Panc1 (cell line): ENCODE measurements around the gene WWOX. TPM values are rescaled to one million over a fixed set of nuclear protein-coding genes. Genes with fewer than 3 reads are reported as not detected.

ENCODE experiments used
- ATAC-seq: fragments of 200-7000 bp; cut with Tn5 transposase; 2 replicates; pipeline ENCODE4 v1.9.1; 2020; ENCODE audit warnings: mild to moderate bottlenecking, moderate library complexity
- BruUV-seq: library from RNA; stranded (reverse); fragments of 400-500 nt; replicated peaks from 2 replicates; lab custom pipeline; 2021; lab: Mats Ljungman, UMichigan
- CTCF ChIA-PET: fragments of 300-600 bp; sonication (Branson Sonifier 250); formaldehyde crosslinking; loops from one replicate; lab custom pipeline; 2022; ENCODE audit warnings: antibody characterized with exemption; lab: Charles Lee
- POLR2A ChIA-PET: fragments of 300-600 bp; sonication (Branson Sonifier 250); formaldehyde crosslinking; loops from one replicate; lab custom pipeline; 2022; ENCODE audit warnings: antibody characterized with exemption; lab: Charles Lee
- DNase-seq: peaks from one replicate; pipeline ENCODE4 v3.0.0-alpha.2; 2010; ENCODE audit warnings: low read depth, low spot score
- H3K27ac ChIP-seq: 2 replicates; pipeline ENCODE4 v1.5.1; 2011; ENCODE audit warnings: mild to moderate bottlenecking, low read length, inconsistent platforms
- H3K27me3 ChIP-seq: fragments of 200-500 bp; sonication (Bioruptor generic); 2 replicates; pipeline ENCODE4 v1.6.0; 2014; ENCODE audit warnings: low read length, inconsistent platforms; ENCODE audit not compliant: control insufficient read depth, insufficient read depth
- H3K36me3 ChIP-seq: fragments of 200-500 bp; sonication (Bioruptor generic); 2 replicates; pipeline ENCODE4 v1.5.1; 2014; ENCODE audit warnings: inconsistent platforms, mild to moderate bottlenecking, low read length, moderate library complexity; ENCODE audit not compliant: control insufficient read depth, insufficient read depth
- H3K4me1 ChIP-seq: 2 replicates; pipeline ENCODE4 v1.5.1; 2011; ENCODE audit warnings: inconsistent platforms, mild to moderate bottlenecking, low read length, moderate library complexity; ENCODE audit not compliant: control insufficient read depth, insufficient read depth
- H3K4me3 ChIP-seq, 2 experiments: 2 replicates each; pipeline ENCODE4 v1.5.1; 2011 to 2012; ENCODE audit warnings: low read depth in 2 of 2, low read length in 2 of 2, mild to moderate bottlenecking in 2 of 2, inconsistent platforms in 1 of 2, moderate library complexity in 1 of 2
- H3K9me3 ChIP-seq: fragments of 200-500 bp; sonication (Bioruptor generic); 2 replicates; pipeline ENCODE4 v1.5.1; 2014; ENCODE audit warnings: low read depth, mild to moderate bottlenecking, inconsistent platforms, low read length, moderate library complexity; ENCODE audit not compliant: control insufficient read depth, insufficient read depth
- CTCF ChIP-seq: fragments of 450-650 bp; IDR thresholded peaks from 2 replicates; pipeline ENCODE4 v1.5.1; 2017; ENCODE audit warnings: mild to moderate bottlenecking
- POLR2AphosphoS5 ChIP-seq: IDR thresholded peaks from 2 replicates; pipeline ENCODE4 v1.6.1; 2012; ENCODE audit warnings: mild to moderate bottlenecking, low read depth, low read length, moderate library complexity
- SIN3A ChIP-seq: IDR thresholded peaks from 2 replicates; pipeline ENCODE4 v1.6.1; 2012; ENCODE audit warnings: low read depth, mild to moderate bottlenecking, low read length, moderate library complexity, borderline replicate concordance; ENCODE audit not compliant: insufficient read depth
- TCF7L2 ChIP-seq: IDR thresholded peaks from 2 replicates; pipeline ENCODE4 v1.6.1; 2011; ENCODE audit warnings: mild to moderate bottlenecking, low read depth, low read length, inconsistent platforms
- in situ Hi-C: cut with HindIII; loops from 2 replicates; pipeline ENCODE4 v1.10.0; 2016; ENCODE audit warnings: low sequenced_read_pairs, low pct_unique_long_range_greater_than_20kb
- intact Hi-C: fragments of 100-400 bp; cut with micrococcal nuclease; formaldehyde crosslinking; loops from one replicate; pipeline ENCODE4 v1.10.0; 2022; ENCODE audit not compliant: unreplicated experiment
- total RNA-seq: library from RNA; stranded (reverse); gene quantifications from one replicate; pipeline ENCODE4 v1.2.1, GENCODE V29; 2021; ENCODE audit not compliant: unreplicated experiment
- TF ChIP-seq, protein P1 (sequence below), 2 experiments: IDR thresholded peaks; 2 replicates each; pipeline ENCODE4 v1.6.1; 2011 to 2012; ENCODE audit warnings: low read depth in 2 of 2, control low read depth in 1 of 2, low read length in 1 of 2, mild to moderate bottlenecking in 1 of 2, moderate library complexity in 1 of 2; ENCODE audit not compliant: insufficient read depth in 1 of 2

WWOX gene
- total RNA-seq, 1 experiment from 2014 or later, result 12.5 TPM

GRCh38 chr16:78852081-78852635, 752.7 kb downstream of the WWOX start:
- Histone ChIP-seq H3K36me3 (no peaks in the 10 kb centered on the region), H3K9me3 (no peaks in the 10 kb centered on the region), H3K4me3 (no peak overlapping the region), H3K27ac (no peak overlapping the region), H3K4me1 (no peaks in the 10 kb centered on the region), H3K27me3 (no peaks in the 10 kb centered on the region)
- ATAC-seq (no peak), DNase-seq (no peak)
- ChIA-PET POLR2A (no interaction called here), CTCF (interaction anchor here (0.6 kb wide), 1 partner anchor 521 kb away, joined by 5 read pairs; no protein-coding TSS in a partner anchor)
- no peak for TF ChIP-seq POLR2AphosphoS5
- TF ChIP-seq CTCF, result no peak
- TF ChIP-seq TCF7L2, result no peak
- TF ChIP-seq SIN3A, result no peak
- TF ChIP-seq, protein P1, sequence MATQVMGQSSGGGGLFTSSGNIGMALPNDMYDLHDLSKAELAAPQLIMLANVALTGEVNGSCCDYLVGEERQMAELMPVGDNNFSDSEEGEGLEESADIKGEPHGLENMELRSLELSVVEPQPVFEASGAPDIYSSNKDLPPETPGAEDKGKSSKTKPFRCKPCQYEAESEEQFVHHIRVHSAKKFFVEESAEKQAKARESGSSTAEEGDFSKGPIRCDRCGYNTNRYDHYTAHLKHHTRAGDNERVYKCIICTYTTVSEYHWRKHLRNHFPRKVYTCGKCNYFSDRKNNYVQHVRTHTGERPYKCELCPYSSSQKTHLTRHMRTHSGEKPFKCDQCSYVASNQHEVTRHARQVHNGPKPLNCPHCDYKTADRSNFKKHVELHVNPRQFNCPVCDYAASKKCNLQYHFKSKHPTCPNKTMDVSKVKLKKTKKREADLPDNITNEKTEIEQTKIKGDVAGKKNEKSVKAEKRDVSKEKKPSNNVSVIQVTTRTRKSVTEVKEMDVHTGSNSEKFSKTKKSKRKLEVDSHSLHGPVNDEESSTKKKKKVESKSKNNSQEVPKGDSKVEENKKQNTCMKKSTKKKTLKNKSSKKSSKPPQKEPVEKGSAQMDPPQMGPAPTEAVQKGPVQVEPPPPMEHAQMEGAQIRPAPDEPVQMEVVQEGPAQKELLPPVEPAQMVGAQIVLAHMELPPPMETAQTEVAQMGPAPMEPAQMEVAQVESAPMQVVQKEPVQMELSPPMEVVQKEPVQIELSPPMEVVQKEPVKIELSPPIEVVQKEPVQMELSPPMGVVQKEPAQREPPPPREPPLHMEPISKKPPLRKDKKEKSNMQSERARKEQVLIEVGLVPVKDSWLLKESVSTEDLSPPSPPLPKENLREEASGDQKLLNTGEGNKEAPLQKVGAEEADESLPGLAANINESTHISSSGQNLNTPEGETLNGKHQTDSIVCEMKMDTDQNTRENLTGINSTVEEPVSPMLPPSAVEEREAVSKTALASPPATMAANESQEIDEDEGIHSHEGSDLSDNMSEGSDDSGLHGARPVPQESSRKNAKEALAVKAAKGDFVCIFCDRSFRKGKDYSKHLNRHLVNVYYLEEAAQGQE (IDR thresholded peaks at IDR 0.05; ENCODE audit: insufficient read depth in 1 of 2, low read depth in 2 of 2, low read length in 1 of 2), result no peak
- in situ Hi-C loops, result no loop called here
- intact Hi-C loops, result no loop called here
- no TSS peak for BruUV-seq

DNA sequence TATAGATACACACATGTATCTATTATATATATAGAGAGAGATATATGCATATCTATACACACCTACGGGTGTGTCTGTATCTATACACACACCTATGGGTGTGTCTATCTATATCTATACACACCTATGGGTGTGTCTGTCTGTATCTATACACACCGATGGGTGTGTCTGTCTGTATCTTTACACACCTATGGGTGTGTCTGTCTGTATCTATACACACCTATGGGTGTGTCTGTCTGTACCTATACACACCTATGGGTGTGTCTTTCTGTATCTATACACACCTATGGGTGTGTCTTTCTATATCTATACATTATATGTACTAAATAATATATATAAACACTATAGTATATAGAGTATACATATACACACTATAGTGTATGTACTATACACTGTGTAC, 762.6 kb downstream of the WWOX start:
- no peak for ATAC-seq
- BruUV-seq, result no TSS peak
- in situ Hi-C loops (no loop called here), intact Hi-C loops (no loop called here)
- Histone ChIP-seq H3K27me3 (no peaks in the 10 kb centered on the region), H3K27ac (no peak overlapping the region), H3K9me3 (no peaks in the 10 kb centered on the region), H3K4me1 (no peaks in the 10 kb centered on the region), H3K4me3 (no peak overlapping the region), H3K36me3 (no peaks in the 10 kb centered on the region)
- ChIA-PET CTCF (no interaction called here), POLR2A (no interaction called here)
- TF ChIP-seq SIN3A (no peak), POLR2AphosphoS5 (no peak), TCF7L2 (no peak), CTCF (no peak)
- TF ChIP-seq, protein P1 (IDR thresholded peaks at IDR 0.05; ENCODE audit: insufficient read depth in 1 of 2, low read depth in 2 of 2, low read length in 1 of 2), result no peak
- DNase-seq, result no peak
